ENCODE results near the gene PMFBP1.

DNA sequence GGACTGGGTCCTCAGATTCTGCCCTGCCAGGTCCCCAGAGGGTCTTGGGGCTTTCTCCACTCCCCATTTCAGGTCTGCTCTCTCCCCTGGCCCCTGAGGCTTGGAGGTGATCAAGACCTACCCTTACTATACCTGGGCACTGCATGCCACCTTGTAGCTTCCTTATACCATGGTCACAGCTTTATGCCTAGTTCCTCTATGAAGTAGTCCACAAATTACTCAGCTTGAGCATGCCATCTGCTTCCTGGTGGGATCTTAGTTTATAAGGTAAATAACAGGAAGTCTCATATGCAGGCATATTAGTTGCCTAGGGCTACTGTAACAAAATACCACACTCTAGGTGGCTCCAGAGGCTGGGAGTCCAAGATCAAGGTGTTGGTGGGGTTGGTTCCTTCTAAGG, 11.0 kb upstream of the PMFBP1 start:
- TF ChIP-seq, protein P1, sequence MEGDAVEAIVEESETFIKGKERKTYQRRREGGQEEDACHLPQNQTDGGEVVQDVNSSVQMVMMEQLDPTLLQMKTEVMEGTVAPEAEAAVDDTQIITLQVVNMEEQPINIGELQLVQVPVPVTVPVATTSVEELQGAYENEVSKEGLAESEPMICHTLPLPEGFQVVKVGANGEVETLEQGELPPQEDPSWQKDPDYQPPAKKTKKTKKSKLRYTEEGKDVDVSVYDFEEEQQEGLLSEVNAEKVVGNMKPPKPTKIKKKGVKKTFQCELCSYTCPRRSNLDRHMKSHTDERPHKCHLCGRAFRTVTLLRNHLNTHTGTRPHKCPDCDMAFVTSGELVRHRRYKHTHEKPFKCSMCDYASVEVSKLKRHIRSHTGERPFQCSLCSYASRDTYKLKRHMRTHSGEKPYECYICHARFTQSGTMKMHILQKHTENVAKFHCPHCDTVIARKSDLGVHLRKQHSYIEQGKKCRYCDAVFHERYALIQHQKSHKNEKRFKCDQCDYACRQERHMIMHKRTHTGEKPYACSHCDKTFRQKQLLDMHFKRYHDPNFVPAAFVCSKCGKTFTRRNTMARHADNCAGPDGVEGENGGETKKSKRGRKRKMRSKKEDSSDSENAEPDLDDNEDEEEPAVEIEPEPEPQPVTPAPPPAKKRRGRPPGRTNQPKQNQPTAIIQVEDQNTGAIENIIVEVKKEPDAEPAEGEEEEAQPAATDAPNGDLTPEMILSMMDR (conservative IDR thresholded peaks at IDR 0.05; ENCODE audit: low read depth, low read length): no peak
- no peak for TF ChIP-seq MAFK (IDR thresholded peaks at IDR 0.05; ENCODE audit: low read depth, low read length)
- TF ChIP-seq POLR2A (IDR thresholded peaks at IDR 0.05; ENCODE audit: low read depth, low read length): no peak
- no peak for TF ChIP-seq RAD21 (IDR thresholded peaks at IDR 0.05; ENCODE audit: low read length)
- TF ChIP-seq CHD1 (IDR thresholded peaks at IDR 0.05; ENCODE audit: low read depth, low read length): no peak
- TF ChIP-seq RFX5 (IDR thresholded peaks at IDR 0.05; ENCODE audit: low read depth, low read length): no peak
- TF ChIP-seq FOS (IDR thresholded peaks at IDR 0.05; ENCODE audit: low read depth, low read length): no peak
- no peak for TF ChIP-seq BHLHE40 (IDR thresholded peaks at IDR 0.05; ENCODE audit: low read depth, low read length)
- no peak for TF ChIP-seq MAZ (IDR thresholded peaks at IDR 0.05; ENCODE audit: borderline replicate concordance, low read depth, low read length)
- TF ChIP-seq, protein P2, sequence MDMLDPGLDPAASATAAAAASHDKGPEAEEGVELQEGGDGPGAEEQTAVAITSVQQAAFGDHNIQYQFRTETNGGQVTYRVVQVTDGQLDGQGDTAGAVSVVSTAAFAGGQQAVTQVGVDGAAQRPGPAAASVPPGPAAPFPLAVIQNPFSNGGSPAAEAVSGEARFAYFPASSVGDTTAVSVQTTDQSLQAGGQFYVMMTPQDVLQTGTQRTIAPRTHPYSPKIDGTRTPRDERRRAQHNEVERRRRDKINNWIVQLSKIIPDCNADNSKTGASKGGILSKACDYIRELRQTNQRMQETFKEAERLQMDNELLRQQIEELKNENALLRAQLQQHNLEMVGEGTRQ (IDR thresholded peaks at IDR 0.05; ENCODE audit: low read depth, low read length): no peak
- TF ChIP-seq MXI1 (IDR thresholded peaks at IDR 0.05; ENCODE audit: borderline replicate concordance, low read depth, low read length): no peak

All from IMR-90 (cell line).